HepG2 (cell line): ENCODE data around the gene SWSAP1. TPM values are rescaled to one million over a fixed set of nuclear protein-coding genes. Genes with fewer than 3 reads are reported as not detected.

ENCODE experiments used
- ARHGAP35 ChIP-seq: sonication (generic); formaldehyde crosslinking; IDR thresholded peaks from 2 replicates; pipeline ENCODE4 v1.9.0; 2022; ENCODE audit warnings: mild to moderate bottlenecking, inconsistent platforms, moderate library complexity, missing genetic modification reagents, borderline replicate concordance
- ATF1 ChIP-seq: IDR thresholded peaks from 2 replicates; pipeline ENCODE4 v1.6.1; 2016; ENCODE audit warnings: mild to moderate bottlenecking, control low read depth
- CENPX ChIP-seq: sonication (generic); formaldehyde crosslinking; IDR thresholded peaks from 2 replicates; pipeline ENCODE4 v1.9.0; 2021; ENCODE audit warnings: mild to moderate bottlenecking, missing genetic modification reagents, moderate library complexity
- ETV6 ChIP-seq: sonication (generic); formaldehyde crosslinking; conservative IDR thresholded peaks from 2 replicates; pipeline ENCODE4 v1.4.0; 2020; ENCODE audit warnings: missing genetic modification reagents
- HNF4G ChIP-seq, 2 experiments: sonication (generic) in 1 of 2; formaldehyde crosslinking in 1 of 2; IDR thresholded peaks; 2 replicates each; pipeline versions ENCODE4 v1.4.0 to v1.6.1; 2011 to 2020; ENCODE audit warnings: borderline replicate concordance in 2 of 2, low read depth in 2 of 2, mild to moderate bottlenecking in 2 of 2, low read length in 1 of 2, missing genetic modification reagents in 1 of 2, moderate library complexity in 1 of 2
- NFE2L1 ChIP-seq: sonication (generic); formaldehyde crosslinking; IDR thresholded peaks from 2 replicates; pipeline ENCODE4 v1.4.0; 2020; ENCODE audit warnings: missing genetic modification reagents, mild to moderate bottlenecking, borderline replicate concordance
- RFXAP ChIP-seq: sonication (generic); formaldehyde crosslinking; IDR thresholded peaks from 2 replicates; pipeline ENCODE4 v1.4.0; 2020; ENCODE audit warnings: missing genetic modification reagents, borderline replicate concordance
- SIN3B ChIP-seq: fragments of 150-350 bp; IDR thresholded peaks from 2 replicates; pipeline ENCODE4 v1.6.1; 2014; ENCODE audit warnings: low read length
- SMAD1 ChIP-seq: sonication (generic); formaldehyde crosslinking; IDR thresholded peaks from 2 replicates; pipeline ENCODE4 v1.4.0; 2020; ENCODE audit warnings: missing genetic modification reagents, low read depth, mild to moderate bottlenecking, borderline replicate concordance
- SRSF4 ChIP-seq: fragments of 200-400 bp; formaldehyde crosslinking; IDR thresholded peaks from one replicate; pipeline ENCODE4 v1.6.1; 2018; ENCODE audit warnings: mild to moderate bottlenecking, low read depth, low read length, moderate library complexity; ENCODE audit not compliant: poor library complexity, severe bottlenecking
- TP53 ChIP-seq: sonication (generic); formaldehyde crosslinking; conservative IDR thresholded peaks from 2 replicates; pipeline ENCODE4 v1.4.0; 2020; ENCODE audit warnings: missing genetic modification reagents
- ZFAT ChIP-seq: sonication (generic); formaldehyde crosslinking; conservative IDR thresholded peaks from 2 replicates; pipeline ENCODE4 v1.8.1; 2023; ENCODE audit warnings: missing genetic modification reagents, inconsistent platforms
- ZFP36L2 ChIP-seq: sonication (generic); formaldehyde crosslinking; IDR thresholded peaks from 2 replicates; pipeline ENCODE4 v1.4.0; 2020; ENCODE audit warnings: missing genetic modification reagents
- ZNF138 ChIP-seq: sonication (generic); formaldehyde crosslinking; IDR thresholded peaks from 2 replicates; pipeline ENCODE4 v1.5.0; 2020; ENCODE audit warnings: mild to moderate bottlenecking, low read depth, missing genetic modification reagents
- ZSCAN9 ChIP-seq: IDR thresholded peaks from 2 replicates; pipeline ENCODE4 v1.6.1; 2016; ENCODE audit warnings: borderline replicate concordance
- polyA plus RNA-seq, 8 experiments: library from polyadenylated mRNA; depleted of rRNA in 3 of 8; stranded (reverse) in 7 of 8; unstranded in 1 of 8; fragments of >200 nt; fragmentation: Illumina TruSeq in 4 of 8; extraction: Trizol in 4 of 8; gene quantifications; 2 replicates each; pipeline versions ENCODE4 v1.2.1 to v1.2.3, GENCODE V29; 2011 to 2016; ENCODE audit warnings: low read depth in 4 of 8, missing spikeins in 1 of 8, mixed read lengths in 1 of 8; ENCODE audit not compliant: insufficient read depth in 1 of 8
- total RNA-seq, 5 experiments: library from RNA; depleted of rRNA; stranded (reverse); fragments of >200 nt; fragmentation: Illumina TruSeq; extraction: Trizol; gene quantifications; 2 replicates each; pipeline ENCODE4 v1.2.3, GENCODE V29; 2016; ENCODE audit warnings: low read depth in 1 of 5
- TF ChIP-seq, protein P1 (sequence below): sonication (generic); formaldehyde crosslinking; IDR thresholded peaks from 2 replicates; pipeline ENCODE4 v1.5.1; 2020; ENCODE audit warnings: mild to moderate bottlenecking, moderate library complexity, missing genetic modification reagents
- TF ChIP-seq, protein P2 (sequence below): sonication (generic); formaldehyde crosslinking; IDR thresholded peaks from 2 replicates; pipeline ENCODE4 v1.4.0; 2020; ENCODE audit warnings: missing genetic modification reagents, borderline replicate concordance
- TF ChIP-seq, protein P3 (sequence below): sonication (generic); formaldehyde crosslinking; IDR thresholded peaks from 2 replicates; pipeline ENCODE4 v1.4.0; 2020; ENCODE audit warnings: missing genetic modification reagents
- TF ChIP-seq, protein P4 (sequence below): sonication (generic); formaldehyde crosslinking; IDR thresholded peaks from 2 replicates; pipeline ENCODE4 v1.4.0; 2020; ENCODE audit warnings: missing genetic modification reagents

SWSAP1 gene
- total and polyA plus RNA-seq, 2 of the 13 experiments (the other 11 are each of a cell fraction or from before 2014, with no cell fraction given) = 2.7 to 3.3 TPM

DNA sequence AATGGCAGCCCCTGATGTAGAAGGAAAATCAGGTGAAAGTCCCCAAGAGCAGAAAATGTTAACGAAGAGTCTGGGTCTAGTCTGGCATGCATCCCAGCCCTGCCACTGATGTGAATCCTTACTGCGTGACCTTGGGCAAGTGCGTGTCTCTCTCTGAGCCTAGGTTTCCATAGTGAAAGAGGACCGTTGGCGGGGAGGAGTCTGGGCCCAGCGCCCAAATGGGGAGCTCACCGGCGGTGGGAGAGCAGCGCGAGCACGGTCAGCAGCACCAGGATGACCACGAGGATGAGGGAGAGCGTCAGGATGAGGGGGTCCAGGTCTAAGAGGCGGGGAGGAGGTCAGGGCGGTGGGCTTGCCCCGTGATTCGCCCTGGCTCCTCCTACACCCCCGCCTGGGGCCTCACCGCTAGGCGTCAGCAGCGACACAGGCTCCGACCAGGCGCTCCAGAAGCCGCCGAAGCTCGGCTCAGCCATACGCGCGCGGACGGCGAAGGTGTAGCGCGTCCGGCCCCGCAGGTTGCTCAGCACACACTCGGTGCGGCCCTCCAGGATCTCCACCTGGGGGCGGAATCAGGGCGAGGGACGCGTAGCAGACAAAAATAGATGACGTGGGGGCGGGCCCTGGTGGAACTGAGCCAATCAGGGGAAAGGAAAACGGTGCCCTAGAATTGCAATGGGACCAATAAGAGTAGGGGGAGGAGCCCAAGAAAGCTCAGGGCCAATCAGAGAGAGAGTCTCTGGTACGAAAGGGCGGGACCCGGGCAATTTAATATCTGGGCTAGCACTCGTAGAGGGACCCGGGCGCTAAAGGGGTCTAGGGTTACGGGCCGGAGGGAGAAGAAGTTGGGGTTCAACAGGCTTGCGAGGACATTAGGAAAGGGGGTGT is 6.4 kb downstream of the SWSAP1 start (continued):
- TF ChIP-seq ZNF138 (CRISPR knock-in tag) (no peak), NFE2L1 (no peak), SIN3B (peak; percentile 88), RFXAP (no peak), ZFP36L2 (no peak), HNF4G (IDR thresholded peaks at IDR 0.05; ENCODE audit: borderline replicate concordance, low read depth, low read length) (no peak), HNF4G (CRISPR knock-in tag; IDR thresholded peaks at IDR 0.05; ENCODE audit: borderline replicate concordance, low read depth) (peak; percentile 25; the same call in 1 of the 2 replicates), ETV6 (CRISPR knock-in tag) (0 out of 2 replicates have a peak, but pooled peaks have one; percentile 25), TP53 (CRISPR knock-in tag) (0 out of 2 replicates have a peak, but pooled peaks have one; percentile 30), SMAD1 (CRISPR knock-in tag) (no peak), ARHGAP35 (CRISPR knock-in tag) (0 out of 2 replicates have a peak, but pooled peaks have one; percentile 40), ATF1 (CRISPR knock-in tag) (peak; percentile 88), SRSF4 (no peak), CENPX (CRISPR knock-in tag) (no peak), ZSCAN9 (no peak), ZFAT (CRISPR knock-in tag) (no peak)
- TF ChIP-seq, protein P1, sequence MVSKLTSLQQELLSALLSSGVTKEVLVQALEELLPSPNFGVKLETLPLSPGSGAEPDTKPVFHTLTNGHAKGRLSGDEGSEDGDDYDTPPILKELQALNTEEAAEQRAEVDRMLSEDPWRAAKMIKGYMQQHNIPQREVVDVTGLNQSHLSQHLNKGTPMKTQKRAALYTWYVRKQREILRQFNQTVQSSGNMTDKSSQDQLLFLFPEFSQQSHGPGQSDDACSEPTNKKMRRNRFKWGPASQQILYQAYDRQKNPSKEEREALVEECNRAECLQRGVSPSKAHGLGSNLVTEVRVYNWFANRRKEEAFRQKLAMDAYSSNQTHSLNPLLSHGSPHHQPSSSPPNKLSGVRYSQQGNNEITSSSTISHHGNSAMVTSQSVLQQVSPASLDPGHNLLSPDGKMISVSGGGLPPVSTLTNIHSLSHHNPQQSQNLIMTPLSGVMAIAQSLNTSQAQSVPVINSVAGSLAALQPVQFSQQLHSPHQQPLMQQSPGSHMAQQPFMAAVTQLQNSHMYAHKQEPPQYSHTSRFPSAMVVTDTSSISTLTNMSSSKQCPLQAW (CRISPR knock-in tag) = peak; percentile 93
- TF ChIP-seq, protein P2, sequence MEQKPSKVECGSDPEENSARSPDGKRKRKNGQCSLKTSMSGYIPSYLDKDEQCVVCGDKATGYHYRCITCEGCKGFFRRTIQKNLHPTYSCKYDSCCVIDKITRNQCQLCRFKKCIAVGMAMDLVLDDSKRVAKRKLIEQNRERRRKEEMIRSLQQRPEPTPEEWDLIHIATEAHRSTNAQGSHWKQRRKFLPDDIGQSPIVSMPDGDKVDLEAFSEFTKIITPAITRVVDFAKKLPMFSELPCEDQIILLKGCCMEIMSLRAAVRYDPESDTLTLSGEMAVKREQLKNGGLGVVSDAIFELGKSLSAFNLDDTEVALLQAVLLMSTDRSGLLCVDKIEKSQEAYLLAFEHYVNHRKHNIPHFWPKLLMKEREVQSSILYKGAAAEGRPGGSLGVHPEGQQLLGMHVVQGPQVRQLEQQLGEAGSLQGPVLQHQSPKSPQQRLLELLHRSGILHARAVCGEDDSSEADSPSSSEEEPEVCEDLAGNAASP (CRISPR knock-in tag) = peak; percentile 63
- TF ChIP-seq, protein P3, sequence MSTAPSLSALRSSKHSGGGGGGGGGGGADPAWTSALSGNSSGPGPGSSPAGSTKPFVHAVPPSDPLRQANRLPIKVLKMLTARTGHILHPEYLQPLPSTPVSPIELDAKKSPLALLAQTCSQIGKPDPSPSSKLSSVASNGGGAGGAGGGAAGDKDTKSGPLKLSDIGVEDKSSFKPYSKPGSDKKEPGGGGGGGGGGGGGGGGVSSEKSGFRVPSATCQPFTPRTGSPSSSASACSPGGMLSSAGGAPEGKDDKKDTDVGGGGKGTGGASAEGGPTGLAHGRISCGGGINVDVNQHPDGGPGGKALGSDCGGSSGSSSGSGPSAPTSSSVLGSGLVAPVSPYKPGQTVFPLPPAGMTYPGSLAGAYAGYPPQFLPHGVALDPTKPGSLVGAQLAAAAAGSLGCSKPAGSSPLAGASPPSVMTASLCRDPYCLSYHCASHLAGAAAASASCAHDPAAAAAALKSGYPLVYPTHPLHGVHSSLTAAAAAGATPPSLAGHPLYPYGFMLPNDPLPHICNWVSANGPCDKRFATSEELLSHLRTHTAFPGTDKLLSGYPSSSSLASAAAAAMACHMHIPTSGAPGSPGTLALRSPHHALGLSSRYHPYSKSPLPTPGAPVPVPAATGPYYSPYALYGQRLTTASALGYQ (CRISPR knock-in tag) = no peak; the same call in 1 of the 2 replicates
- TF ChIP-seq, protein P4, sequence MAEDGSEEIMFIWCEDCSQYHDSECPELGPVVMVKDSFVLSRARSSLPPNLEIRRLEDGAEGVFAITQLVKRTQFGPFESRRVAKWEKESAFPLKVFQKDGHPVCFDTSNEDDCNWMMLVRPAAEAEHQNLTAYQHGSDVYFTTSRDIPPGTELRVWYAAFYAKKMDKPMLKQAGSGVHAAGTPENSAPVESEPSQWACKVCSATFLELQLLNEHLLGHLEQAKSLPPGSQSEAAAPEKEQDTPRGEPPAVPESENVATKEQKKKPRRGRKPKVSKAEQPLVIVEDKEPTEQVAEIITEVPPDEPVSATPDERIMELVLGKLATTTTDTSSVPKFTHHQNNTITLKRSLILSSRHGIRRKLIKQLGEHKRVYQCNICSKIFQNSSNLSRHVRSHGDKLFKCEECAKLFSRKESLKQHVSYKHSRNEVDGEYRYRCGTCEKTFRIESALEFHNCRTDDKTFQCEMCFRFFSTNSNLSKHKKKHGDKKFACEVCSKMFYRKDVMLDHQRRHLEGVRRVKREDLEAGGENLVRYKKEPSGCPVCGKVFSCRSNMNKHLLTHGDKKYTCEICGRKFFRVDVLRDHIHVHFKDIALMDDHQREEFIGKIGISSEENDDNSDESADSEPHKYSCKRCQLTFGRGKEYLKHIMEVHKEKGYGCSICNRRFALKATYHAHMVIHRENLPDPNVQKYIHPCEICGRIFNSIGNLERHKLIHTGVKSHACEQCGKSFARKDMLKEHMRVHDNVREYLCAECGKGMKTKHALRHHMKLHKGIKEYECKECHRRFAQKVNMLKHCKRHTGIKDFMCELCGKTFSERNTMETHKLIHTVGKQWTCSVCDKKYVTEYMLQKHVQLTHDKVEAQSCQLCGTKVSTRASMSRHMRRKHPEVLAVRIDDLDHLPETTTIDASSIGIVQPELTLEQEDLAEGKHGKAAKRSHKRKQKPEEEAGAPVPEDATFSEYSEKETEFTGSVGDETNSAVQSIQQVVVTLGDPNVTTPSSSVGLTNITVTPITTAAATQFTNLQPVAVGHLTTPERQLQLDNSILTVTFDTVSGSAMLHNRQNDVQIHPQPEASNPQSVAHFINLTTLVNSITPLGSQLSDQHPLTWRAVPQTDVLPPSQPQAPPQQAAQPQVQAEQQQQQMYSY = no peak
